HG03575 (cell line): ENCODE data around the gene GBGT1.

Experiments used
- ATAC-seq: cut with Tn5 transposase; IDR thresholded peaks from one replicate; pipeline ENCODE4 v1.9.1; 2021; ENCODE audit not compliant: unreplicated experiment, insufficient number of reproducible peaks, low FRiP score; ENCODE audit errors: extremely low read depth

GBGT1 gene

DNA sequence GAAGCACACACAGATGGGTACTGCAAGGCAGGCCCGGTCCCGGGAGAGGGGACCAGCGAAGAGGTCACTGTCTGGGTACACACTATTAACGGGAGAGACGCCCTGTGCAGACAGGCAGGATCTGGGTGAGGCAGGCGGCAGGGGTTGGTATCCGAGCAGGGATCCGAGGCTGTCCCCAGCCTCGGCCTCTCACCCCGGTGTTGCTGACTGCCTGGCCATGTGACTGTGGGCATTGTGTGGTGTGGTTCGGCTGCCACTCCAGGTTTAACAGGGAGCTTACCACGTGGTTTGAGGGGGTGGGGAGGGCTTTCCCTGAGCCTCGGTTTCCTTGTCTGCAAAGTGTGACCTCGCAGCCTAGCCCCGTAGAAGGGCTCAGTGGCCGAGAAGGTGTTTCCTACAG lies 31.5 kb downstream of the GBGT1 start:
- no peak for ATAC-seq

DNA sequence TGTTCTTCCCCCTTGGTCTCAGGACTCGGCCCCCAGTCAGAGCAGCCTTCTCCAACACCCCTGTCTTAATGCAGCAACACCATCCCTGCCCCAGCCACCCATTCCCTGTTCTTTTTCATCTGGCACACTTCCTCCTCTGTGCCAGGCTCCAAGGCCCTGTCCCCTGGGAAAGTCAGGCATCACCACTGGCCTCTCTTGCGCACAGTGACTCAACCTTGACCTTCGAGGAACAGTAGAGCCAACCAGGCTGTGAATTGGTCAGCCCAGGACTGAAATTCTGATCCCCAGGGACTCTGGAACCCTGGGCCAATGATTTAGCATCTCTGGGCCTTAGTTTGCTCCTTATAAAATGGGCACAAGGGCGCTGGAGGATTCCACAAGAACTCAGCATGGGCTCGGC lies 32.2 kb downstream of the GBGT1 start:
- ATAC-seq: no peak

- ATAC-seq: no peak
These were observed 32.9 kb downstream of the GBGT1 start for GRCh38 chr9:133130685-133131244.

DNA sequence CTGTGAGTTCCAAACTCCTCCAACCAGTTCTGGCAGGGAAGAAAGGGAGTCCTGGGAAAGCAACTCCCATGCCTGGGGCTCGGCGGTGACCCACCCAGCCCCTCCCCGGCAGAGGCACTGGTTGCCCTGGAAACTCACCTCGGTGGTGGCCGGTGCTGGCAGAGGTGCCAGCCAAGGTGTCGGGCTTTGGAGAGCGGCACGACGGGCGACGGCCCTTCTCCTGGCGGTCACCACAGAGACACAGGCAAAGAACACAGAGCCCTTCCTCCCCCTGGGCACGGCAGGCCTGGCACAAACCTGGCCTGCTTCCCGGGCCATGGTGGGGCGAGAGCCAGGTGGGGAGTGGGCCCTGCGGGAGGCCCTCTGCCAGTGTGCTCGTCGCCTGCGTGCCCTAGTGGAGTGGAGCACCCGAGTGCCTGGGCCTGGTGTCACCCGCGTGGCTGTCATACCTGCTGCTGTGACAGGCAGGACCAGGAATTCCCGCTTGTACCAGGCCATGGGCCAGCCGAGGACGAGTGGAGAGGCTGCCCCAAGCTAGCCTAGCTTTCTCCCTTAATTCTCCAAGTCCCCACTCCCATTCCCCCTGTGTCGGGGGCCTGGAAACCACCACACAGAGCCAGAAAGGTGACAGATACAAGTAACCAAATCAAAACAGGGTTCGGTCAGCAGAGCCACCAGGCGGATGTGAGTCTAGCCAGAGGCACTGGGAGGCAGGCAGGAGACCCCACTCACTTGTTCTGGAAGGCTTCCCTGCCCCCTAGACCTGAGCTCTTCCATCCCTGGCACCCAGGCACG lies 34.5 kb downstream of the GBGT1 start:
- ATAC-seq: no peak

- ATAC-seq: no peak
These were observed 35.6 kb downstream of the GBGT1 start for GRCh38 chr9:133128152-133128551.

DNA sequence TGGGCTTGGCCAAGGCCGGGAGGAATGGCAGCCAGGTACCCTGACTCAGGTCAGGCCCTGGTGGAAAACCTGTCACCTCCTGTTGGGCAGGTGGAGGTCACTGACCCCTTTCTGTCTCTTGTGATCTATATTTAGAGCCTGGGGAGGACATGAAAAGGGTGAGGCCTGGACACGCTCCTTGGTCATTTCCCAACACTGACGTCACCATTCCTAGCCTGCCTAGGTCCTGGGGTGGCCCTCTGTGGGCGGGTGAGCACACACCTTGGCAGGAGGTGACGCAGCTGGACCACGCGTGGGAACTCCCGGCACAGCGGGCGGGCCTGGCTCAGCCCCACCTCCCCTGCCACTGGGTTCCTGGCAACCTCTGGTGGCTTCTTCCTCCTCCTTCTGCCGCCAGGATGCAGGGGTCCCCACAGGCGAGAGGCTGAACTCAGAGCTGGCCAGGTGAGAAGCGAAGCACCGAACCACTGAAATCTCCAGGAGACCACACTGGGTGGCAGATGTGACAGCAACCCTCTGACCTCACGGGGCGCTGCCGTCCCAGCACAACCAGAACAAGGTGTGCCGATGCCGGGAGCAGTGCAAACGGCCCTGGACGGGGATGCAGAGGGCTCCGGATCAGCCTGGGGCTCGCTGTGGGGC lies 36.3 kb downstream of the GBGT1 start:
- ATAC-seq: no peak

- no peak for ATAC-seq
These were observed 36.9 kb downstream of the GBGT1 start for GRCh38 chr9:133126697-133127339.

GRCh38 chr9:133125941-133126696 lies 37.6 kb downstream of the GBGT1 start:
- ATAC-seq: no peak

DNA sequence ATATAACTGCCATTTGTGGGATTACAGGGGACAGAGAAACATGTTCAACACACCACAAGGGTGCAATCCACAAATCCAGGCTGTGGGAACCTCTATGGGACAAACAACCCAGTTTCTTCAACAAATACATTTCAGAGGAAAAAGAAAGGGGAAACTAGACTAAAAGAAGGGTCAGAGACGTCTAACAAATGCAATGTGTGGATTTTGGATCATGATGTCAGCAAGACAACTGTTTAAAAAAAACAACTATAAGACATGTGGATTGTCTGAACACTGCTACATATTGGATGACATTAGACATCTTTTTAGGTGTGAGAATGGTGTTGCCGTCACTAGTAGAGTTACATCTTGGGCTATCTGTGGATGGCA lies 38.8 kb downstream of the GBGT1 start:
- no peak for ATAC-seq

- ATAC-seq: no peak
These were observed 39.4 kb downstream of the GBGT1 start for GRCh38 chr9:133124123-133124906.

DNA sequence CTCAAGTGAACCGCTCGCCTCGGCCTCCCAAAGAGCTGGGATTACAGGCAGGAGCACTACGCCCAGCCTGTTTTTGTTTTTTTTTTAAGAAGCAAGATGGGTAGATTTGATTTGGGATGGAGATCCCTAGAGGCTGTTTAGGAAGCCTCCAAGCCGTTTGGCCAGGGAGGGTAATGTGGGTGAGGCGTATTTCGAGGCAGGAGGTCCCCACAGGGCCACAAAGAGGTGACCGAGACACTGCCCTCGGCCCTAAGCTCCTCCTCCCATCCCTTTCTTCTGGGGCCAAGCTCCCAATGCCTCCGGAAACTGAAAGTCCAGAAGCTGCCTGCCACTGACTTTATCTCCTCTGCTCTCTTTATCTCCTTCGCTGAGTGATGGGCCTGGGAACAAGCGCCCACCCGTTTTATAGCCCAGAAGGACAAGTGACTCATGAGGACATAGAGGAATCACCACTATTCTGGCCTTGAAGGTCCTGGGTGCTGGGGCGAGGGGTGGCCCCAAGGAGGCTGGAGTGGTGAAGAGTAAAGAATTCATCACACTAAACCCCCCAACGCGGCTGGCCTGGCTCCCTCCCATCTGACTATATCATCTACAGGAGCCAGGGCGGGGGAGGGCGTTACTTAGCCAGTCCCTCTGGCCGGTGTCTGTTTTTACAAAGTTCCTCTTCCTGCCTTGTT lies 40.6 kb downstream of the GBGT1 start:
- no peak for ATAC-seq

DNA sequence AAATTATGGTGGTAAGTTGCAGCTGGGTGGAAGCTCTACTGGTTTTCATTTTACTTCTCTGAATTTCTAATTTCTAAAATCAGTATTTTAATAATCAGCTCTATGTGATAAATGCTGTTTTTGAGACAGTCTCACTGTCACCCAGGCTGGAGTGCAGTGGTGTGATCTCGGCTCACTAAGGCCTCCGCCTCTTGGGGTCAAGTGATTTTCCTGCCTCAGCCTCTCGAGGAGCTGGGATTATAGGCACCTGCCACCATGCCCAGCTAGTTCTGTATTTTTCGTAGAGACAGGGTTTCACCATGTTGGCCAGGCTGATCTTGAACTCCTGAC lies 41.1 kb downstream of the GBGT1 start:
- no peak for ATAC-seq

DNA sequence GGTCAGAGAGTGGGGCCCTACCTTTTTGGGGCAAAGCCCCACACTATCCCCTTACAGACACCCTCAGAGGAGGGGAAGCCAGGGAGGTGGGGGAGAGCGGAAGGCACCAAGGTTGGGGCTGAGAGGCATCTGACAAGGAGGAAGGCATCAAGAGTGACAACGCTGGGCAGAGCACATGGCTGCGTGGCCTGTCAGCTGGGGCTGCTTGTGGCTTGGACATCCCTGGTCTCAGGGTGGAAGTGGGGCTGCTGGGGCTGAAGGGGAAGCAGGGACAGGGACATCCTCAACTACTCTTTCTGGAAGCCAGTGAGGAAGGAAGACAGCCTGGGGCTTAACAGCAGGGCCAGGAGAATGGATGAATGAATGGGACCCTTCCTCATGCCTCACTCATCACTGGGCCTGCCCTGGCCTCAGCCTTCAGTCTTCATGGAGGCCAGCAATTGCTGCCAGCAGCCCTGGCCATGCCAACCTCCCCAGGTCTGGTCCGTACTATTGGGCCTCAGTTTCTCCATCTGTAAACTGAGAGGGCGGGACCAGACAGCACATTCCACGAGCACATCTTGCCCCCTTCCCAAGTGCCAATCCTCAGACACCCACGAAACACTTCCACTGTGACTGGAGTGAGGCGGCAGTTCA lies 41.7 kb downstream of the GBGT1 start:
- ATAC-seq: no peak

- ATAC-seq: no peak
These were observed 42.4 kb downstream of the GBGT1 start, which contains the start of gene RALGDS for GRCh38 chr9:133121198-133121914. Gene RALGDS, minus strand, starts transcription at chr9:133121240. Its CDS starts 86 bp downstream, at chr9:133121154.

GRCh38 chr9:133120501-133121197 lies 43.1 kb downstream of the GBGT1 start:
- ATAC-seq: no peak

- no peak for ATAC-seq
These were observed 43.7 kb downstream of the GBGT1 start for GRCh38 chr9:133119846-133120500.
